ENCODE data around the gene GLB1L3.

Gene GLB1L3

GRCh38 chr11:134272381-134273316 is 3.5 kb upstream of the GLB1L3 start:
- H3K27ac ChIP-seq = no peak overlapping the region
- H3K27me3 ChIP-seq (replicated peaks) = peaks cover 46% of the 10 kb centered on the region
- H3K4me3 ChIP-seq (ENCODE audit: low read depth, low read length) = no peak overlapping the region
- H3K36me3 ChIP-seq (replicated peaks) = no peaks in the 10 kb centered on the region
- no peak for TF ChIP-seq CTCF (IDR thresholded peaks at IDR 0.05; ENCODE audit: low read depth, low read length, missing control alignments)
- in situ Hi-C loops (cut with HindIII; ENCODE audit: low pct_ligation_motif_present, low sequenced_read_pairs) = no loop called here
- DNase-seq = no peak

GRCh38 chr11:134273317-134273712 is 2.9 kb upstream of the GLB1L3 start:
- H3K36me3 ChIP-seq (replicated peaks) = no peaks in the 10 kb centered on the region
- in situ Hi-C loops (cut with HindIII; ENCODE audit: low pct_ligation_motif_present, low sequenced_read_pairs) = no loop called here
- no peak for TF ChIP-seq CTCF (IDR thresholded peaks at IDR 0.05; ENCODE audit: low read depth, low read length, missing control alignments)
- no peak overlapping the region for H3K27ac ChIP-seq
- no peak overlapping the region for H3K4me3 ChIP-seq (ENCODE audit: low read depth, low read length)
- H3K27me3 ChIP-seq (replicated peaks) = peaks cover 52% of the 10 kb centered on the region
- DNase-seq = no peak

GRCh38 chr11:134275188-134275533 is 1.0 kb upstream of the GLB1L3 start:
- DNase-seq = no peak
- peaks cover 57% of the 10 kb centered on the region for H3K27me3 ChIP-seq (replicated peaks)
- in situ Hi-C loops (cut with HindIII; ENCODE audit: low pct_ligation_motif_present, low sequenced_read_pairs) = no loop called here
- no peak overlapping the region for H3K4me3 ChIP-seq (ENCODE audit: low read depth, low read length)
- TF ChIP-seq CTCF (IDR thresholded peaks at IDR 0.05; ENCODE audit: low read depth, low read length, missing control alignments) = no peak
- H3K27ac ChIP-seq = no peak overlapping the region
- H3K36me3 ChIP-seq (replicated peaks) = no peaks in the 10 kb centered on the region

GRCh38 chr11:134276396-134277182 is 410 bp downstream of the GLB1L3 start:
- H3K36me3 ChIP-seq (replicated peaks) = no peaks in the 10 kb centered on the region
- in situ Hi-C loops (cut with HindIII; ENCODE audit: low pct_ligation_motif_present, low sequenced_read_pairs) = no loop called here
- no peak for TF ChIP-seq CTCF (IDR thresholded peaks at IDR 0.05; ENCODE audit: low read depth, low read length, missing control alignments)
- DNase-seq = no peak
- peaks cover 57% of the 10 kb centered on the region for H3K27me3 ChIP-seq (replicated peaks)
- peak overlapping the region; percentile 32 for H3K4me3 ChIP-seq (ENCODE audit: low read depth, low read length)
- H3K27ac ChIP-seq = no peak overlapping the region

- peaks cover 57% of the 10 kb centered on the region for H3K27me3 ChIP-seq (replicated peaks)
- no peak overlapping the region for H3K27ac ChIP-seq
- in situ Hi-C loops (cut with HindIII; ENCODE audit: low pct_ligation_motif_present, low sequenced_read_pairs) = no loop called here
- no peaks in the 10 kb centered on the region for H3K36me3 ChIP-seq (replicated peaks)
- no peak overlapping the region for H3K4me3 ChIP-seq (ENCODE audit: low read depth, low read length)
- no peak for TF ChIP-seq CTCF (IDR thresholded peaks at IDR 0.05; ENCODE audit: low read depth, low read length, missing control alignments)
- no peak for DNase-seq
Measured at GRCh38 chr11:134277183-134278001, 1.2 kb downstream of the GLB1L3 start.
